Liver (tissue), 3 donors: ENCODE data around the gene POFUT2.

Experiments
- ATF3 ChIP-seq: IDR thresholded peaks from 2 replicates; pipeline ENCODE4 v1.6.1; 2016; ENCODE audit warnings: antibody characterized with exemption
- CTCF ChIP-seq: fragments of 150-350 bp; IDR thresholded peaks from 2 replicates; pipeline ENCODE4 v1.5.1; 2017; ENCODE audit warnings: improper control_type of control experiment, low read depth, low read length; ENCODE audit not compliant: missing input control
- EGR1 ChIP-seq, 2 donors: IDR thresholded peaks; 2 replicates each; pipeline ENCODE4 v1.6.1; 2016 to 2018; ENCODE audit warnings: antibody characterized with exemption in 2 of 2, low read depth in 2 of 2
- GABPA ChIP-seq, 2 donors: IDR thresholded peaks in 1 of 2; conservative IDR thresholded peaks in 1 of 2; 2 replicates each; pipeline ENCODE4 v1.6.1; 2016; ENCODE audit warnings: antibody characterized with exemption in 2 of 2, mild to moderate bottlenecking in 1 of 2, moderate library complexity in 1 of 2
- HNF4A ChIP-seq, 2 donors: conservative IDR thresholded peaks; 2 replicates each; pipeline ENCODE4 v1.6.1; 2016; ENCODE audit warnings: antibody characterized with exemption in 2 of 2, mild to moderate bottlenecking in 2 of 2
- JUND ChIP-seq, 2 donors: IDR thresholded peaks; 2 replicates each; pipeline ENCODE4 v1.6.1; 2016; ENCODE audit warnings: antibody characterized with exemption in 2 of 2
- RXRA ChIP-seq, 2 donors: IDR thresholded peaks; 2 replicates each; pipeline ENCODE4 v1.6.1; 2017 to 2018; ENCODE audit warnings: antibody characterized with exemption in 2 of 2, mild to moderate bottlenecking in 1 of 2
- SP1 ChIP-seq: IDR thresholded peaks from 2 replicates; pipeline ENCODE4 v1.6.1; 2018; ENCODE audit warnings: antibody characterized with exemption, mild to moderate bottlenecking
- YY1 ChIP-seq: IDR thresholded peaks from 2 replicates; pipeline ENCODE4 v1.6.1; 2016; ENCODE audit warnings: antibody characterized with exemption, mild to moderate bottlenecking
- TF ChIP-seq, protein P1 (sequence below): IDR thresholded peaks from 2 replicates; pipeline ENCODE4 v1.6.1; 2016; ENCODE audit warnings: antibody characterized with exemption
- donor health status: healthy.
- donor health status: healthy.

DNA sequence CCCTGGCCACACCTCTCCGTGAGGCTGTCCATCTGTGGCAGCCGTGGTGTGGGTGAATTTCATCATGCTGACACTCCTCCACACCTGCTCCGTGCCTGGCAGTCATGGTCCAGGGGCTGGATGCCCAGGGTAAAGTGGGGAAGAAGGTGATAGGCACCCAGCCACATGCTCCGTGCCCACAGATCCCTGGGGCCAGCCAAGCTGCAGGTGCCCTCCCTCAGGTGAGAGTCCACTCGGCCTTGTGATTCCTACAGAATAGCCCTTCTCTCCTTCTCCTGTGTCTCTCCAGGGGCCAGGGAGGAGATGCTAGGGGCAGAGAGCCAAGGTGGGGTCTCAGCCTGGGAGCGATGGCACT lies 16.8 kb upstream of the POFUT2 start:
- TF ChIP-seq CTCF (no peak), YY1 (no peak), HNF4A (conservative IDR thresholded peaks at IDR 0.05) (no peak), SP1 (no peak), JUND (IDR thresholded peaks at IDR 0.05) (no peak), ATF3 (no peak), EGR1 (IDR thresholded peaks at IDR 0.05; ENCODE audit: low read depth in 2 of 2) (no peak), RXRA (IDR thresholded peaks at IDR 0.05) (no peak), GABPA (IDR thresholded peaks at IDR 0.05 in 1 of 2, conservative IDR thresholded peaks at IDR 0.05 in 1 of 2) (no peak)
- TF ChIP-seq, protein P1, sequence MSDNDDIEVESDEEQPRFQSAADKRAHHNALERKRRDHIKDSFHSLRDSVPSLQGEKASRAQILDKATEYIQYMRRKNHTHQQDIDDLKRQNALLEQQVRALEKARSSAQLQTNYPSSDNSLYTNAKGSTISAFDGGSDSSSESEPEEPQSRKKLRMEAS: no peak
